Colonic mucosa (tissue), 4 donors: ENCODE data around the gene DDX39A. TPM values are rescaled to one million over a fixed set of nuclear protein-coding genes. Genes with fewer than 3 reads are reported as not detected.

ENCODE experiments used
- DNase-seq: peaks from one replicate; pipeline ENCODE4 v3.0.0-alpha.2; 2020
- H3K27ac ChIP-seq: fragments of 200-600 bp; one replicate; pipeline ENCODE4 v1.8.0; 2021
- H3K27me3 ChIP-seq: fragments of 200-600 bp; one replicate; pipeline ENCODE4 v1.8.0; 2021
- H3K36me3 ChIP-seq: fragments of 200-600 bp; one replicate; pipeline ENCODE4 v1.8.0; 2021
- H3K4me1 ChIP-seq: fragments of 200-600 bp; one replicate; pipeline ENCODE4 v1.8.0; 2021; ENCODE audit warnings: mild to moderate bottlenecking
- H3K4me3 ChIP-seq: fragments of 200-600 bp; one replicate; pipeline ENCODE4 v1.8.0; 2021
- H3K9ac ChIP-seq, 2 donors: one replicate each; pipeline ENCODE4 v1.7.0; 2013; ENCODE audit warnings: control low read depth in 2 of 2, low read depth in 2 of 2, low read length in 2 of 2
- H3K9me3 ChIP-seq: fragments of 200-600 bp; one replicate; pipeline ENCODE4 v1.8.0; 2021
- intact Hi-C: fragments of 100-400 bp; cut with DNase I; formaldehyde crosslinking; loops from one replicate; pipeline ENCODE4 v1.14.1; 2022
- total RNA-seq, 2 donors: library from RNA; stranded (reverse); fragmentation: NEBNext Ultra II Directional in 1 of 2; extraction: Animal tissue kit (Norgen Biotek cat#: 25700) in 1 of 2; gene quantifications; one replicate each; pipeline ENCODE4 v1.2.1, GENCODE V29; 2021
- TF ChIP-seq, protein P1 (sequence below): fragments of 200-600 bp; IDR thresholded peaks from one replicate; pipeline ENCODE4 v1.8.0; 2022; ENCODE audit warnings: antibody characterized with exemption, mild to moderate bottlenecking
- donor health status: healthy.
- donor health status: DM: no; HTN: no; CAD: no.
- donor health status: DM: no; HTN: no; CAD: no.

The DDX39A gene
- total RNA-seq, 2 donors from 2014 or later, result 55.2 to 160 TPM

DNA sequence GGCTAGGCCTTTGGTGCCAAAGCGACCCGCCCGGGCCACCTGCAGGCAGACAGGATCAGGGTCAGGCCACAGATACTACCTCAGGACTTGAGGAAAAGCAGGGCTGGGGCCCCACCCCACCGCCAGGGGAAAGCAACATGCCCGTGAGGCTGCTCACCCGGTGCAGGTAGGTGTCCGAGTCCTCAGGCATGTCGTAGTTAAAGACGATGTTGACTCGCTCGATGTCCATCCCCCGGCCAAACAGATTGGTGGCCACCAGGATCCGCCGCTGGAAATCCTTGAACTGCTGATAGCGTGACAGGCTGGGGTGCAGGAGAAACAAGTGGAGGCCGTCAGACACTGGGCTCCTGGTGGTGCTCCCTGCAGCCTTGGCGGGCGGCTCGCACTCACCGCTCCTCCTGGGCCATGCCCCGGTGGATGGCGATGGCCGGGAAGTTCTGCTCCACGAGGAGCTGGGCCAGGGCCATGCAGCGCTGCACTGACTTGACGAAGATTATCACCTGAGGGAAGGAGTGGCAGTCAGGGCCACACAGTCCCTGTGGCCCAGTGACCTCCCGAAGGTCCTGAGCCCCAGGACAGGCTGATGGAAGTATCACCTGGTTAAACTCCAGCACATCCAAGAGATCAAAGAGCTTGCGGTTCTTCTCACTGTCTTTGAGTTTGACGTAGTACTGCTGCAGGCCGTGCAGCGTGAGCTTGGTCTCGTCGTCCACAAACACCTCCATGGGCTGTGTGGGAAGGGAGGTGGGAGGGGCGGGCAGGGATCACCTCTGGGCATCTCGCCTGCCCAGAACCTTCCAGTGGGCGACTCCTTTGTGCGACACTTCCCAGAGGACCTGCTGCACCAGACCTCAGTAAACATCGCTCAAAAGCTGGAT is 9.8 kb downstream of the DDX39A start:
- intact Hi-C loops, result no loop called here
- peaks cover 11% of the 10 kb centered on the region for H3K4me1 ChIP-seq
- H3K27me3 ChIP-seq, result no peaks in the 10 kb centered on the region
- peaks cover 30% of the 10 kb centered on the region for H3K36me3 ChIP-seq
- H3K9me3 ChIP-seq, result no peaks in the 10 kb centered on the region
- TF ChIP-seq, protein P1, sequence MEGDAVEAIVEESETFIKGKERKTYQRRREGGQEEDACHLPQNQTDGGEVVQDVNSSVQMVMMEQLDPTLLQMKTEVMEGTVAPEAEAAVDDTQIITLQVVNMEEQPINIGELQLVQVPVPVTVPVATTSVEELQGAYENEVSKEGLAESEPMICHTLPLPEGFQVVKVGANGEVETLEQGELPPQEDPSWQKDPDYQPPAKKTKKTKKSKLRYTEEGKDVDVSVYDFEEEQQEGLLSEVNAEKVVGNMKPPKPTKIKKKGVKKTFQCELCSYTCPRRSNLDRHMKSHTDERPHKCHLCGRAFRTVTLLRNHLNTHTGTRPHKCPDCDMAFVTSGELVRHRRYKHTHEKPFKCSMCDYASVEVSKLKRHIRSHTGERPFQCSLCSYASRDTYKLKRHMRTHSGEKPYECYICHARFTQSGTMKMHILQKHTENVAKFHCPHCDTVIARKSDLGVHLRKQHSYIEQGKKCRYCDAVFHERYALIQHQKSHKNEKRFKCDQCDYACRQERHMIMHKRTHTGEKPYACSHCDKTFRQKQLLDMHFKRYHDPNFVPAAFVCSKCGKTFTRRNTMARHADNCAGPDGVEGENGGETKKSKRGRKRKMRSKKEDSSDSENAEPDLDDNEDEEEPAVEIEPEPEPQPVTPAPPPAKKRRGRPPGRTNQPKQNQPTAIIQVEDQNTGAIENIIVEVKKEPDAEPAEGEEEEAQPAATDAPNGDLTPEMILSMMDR, result no peak
- DNase-seq, result no peak
- no peak overlapping the region for H3K4me3 ChIP-seq
- no peak overlapping the region for H3K9ac ChIP-seq
- H3K27ac ChIP-seq, result no peak overlapping the region

- DNase-seq, result no peak
- Histone ChIP-seq H3K27ac (peak overlapping the region; percentile 50), H3K4me3 (no peak overlapping the region), H3K36me3 (peaks cover 30% of the 10 kb centered on the region), H3K27me3 (no peaks in the 10 kb centered on the region), H3K9ac (peak overlapping the region in 1 of 2 donors; percentile 66), H3K4me1 (peaks cover 11% of the 10 kb centered on the region), H3K9me3 (no peaks in the 10 kb centered on the region)
- intact Hi-C loops, result no loop called here
- TF ChIP-seq, protein P1, result no peak
These were observed 10.5 kb downstream of the DDX39A start for GRCh38 chr19:14408491-14409145.

GRCh38 chr19:14407605-14408484 is 11.3 kb downstream of the DDX39A start:
- H3K9me3 ChIP-seq, result no peaks in the 10 kb centered on the region
- intact Hi-C loops, result no loop called here
- peaks cover 30% of the 10 kb centered on the region for H3K36me3 ChIP-seq
- peak; percentile 90 for DNase-seq
- H3K27me3 ChIP-seq, result no peaks in the 10 kb centered on the region
- peaks cover 11% of the 10 kb centered on the region for H3K4me1 ChIP-seq
- H3K9ac ChIP-seq, result peak overlapping the region in 1 of 2 donors; percentile 66
- no peak overlapping the region for H3K4me3 ChIP-seq
- peak overlapping the region; percentile 62 for H3K27ac ChIP-seq
- TF ChIP-seq, protein P1, result no peak

DNA sequence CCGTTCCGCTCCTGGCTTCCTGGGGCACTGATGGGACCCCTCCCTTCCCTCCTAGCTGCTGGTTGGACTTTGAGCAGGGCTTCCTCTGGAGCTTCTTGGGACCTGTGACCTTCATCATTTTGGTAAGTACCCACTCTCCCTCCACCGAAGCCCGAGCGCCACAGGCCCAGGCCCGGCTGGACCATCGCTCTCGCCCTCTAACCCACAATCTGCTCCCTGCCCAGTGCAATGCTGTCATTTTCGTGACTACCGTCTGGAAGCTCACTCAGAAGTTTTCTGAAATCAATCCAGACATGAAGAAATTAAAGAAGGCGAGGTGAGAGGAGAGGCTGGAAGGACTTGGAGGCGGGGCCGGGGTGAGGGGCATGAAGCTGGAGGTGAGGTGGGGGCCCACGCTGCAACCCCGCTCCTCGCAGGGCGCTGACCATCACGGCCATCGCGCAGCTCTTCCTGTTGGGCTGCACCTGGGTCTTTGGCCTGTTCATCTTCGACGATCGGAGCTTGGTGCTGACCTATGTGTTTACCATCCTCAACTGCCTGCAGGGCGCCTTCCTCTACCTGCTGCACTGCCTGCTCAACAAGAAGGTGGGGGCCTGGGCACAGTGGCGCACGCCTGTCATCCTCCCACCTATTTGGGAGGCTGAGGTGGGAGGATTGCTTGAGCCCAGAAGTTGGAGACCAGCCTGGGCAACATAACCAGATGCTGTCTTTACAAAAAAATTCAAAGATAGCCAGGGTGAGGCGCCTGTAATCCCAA is 12.3 kb downstream of the DDX39A start:
- H3K9ac ChIP-seq, result peak overlapping the region in 1 of 2 donors; percentile 40
- TF ChIP-seq, protein P1, result no peak
- intact Hi-C loops, result no loop called here
- no peak for DNase-seq
- no peaks in the 10 kb centered on the region for H3K27me3 ChIP-seq
- peaks cover 11% of the 10 kb centered on the region for H3K4me1 ChIP-seq
- no peak overlapping the region for H3K4me3 ChIP-seq
- peak overlapping the region; percentile 51 for H3K27ac ChIP-seq
- no peaks in the 10 kb centered on the region for H3K9me3 ChIP-seq
- peaks cover 25% of the 10 kb centered on the region for H3K36me3 ChIP-seq
